ENCODE data around the gene METTL23.

- TF ChIP-seq POLR2A (IDR thresholded peaks at IDR 0.05) (no peak), POLR2AphosphoS5 (IDR thresholded peaks at IDR 0.05) (no peak), CTCF (IDR thresholded peaks at IDR 0.05) (no peak), EP300 (IDR thresholded peaks at IDR 0.05) (no peak)
Measured at GRCh38 chr17:76701471-76701967, 25.1 kb upstream of the METTL23 start.
